NOMO-1 treated with DMSO at 0.1 percent for 48 hours (cell line): ENCODE results near the gene BMERB1.
"Not testable (repeated sequence)": the region's sequence is repeated elsewhere in the genome, so short reads cannot be mapped to it uniquely, and the experiment has no call there.

Source experiments
- DNase-seq: peaks from one replicate; lab custom pipeline; 2025; ENCODE audit not compliant: unreplicated experiment; lab: John Stamatoyannopoulos, UW

BMERB1 gene

DNA sequence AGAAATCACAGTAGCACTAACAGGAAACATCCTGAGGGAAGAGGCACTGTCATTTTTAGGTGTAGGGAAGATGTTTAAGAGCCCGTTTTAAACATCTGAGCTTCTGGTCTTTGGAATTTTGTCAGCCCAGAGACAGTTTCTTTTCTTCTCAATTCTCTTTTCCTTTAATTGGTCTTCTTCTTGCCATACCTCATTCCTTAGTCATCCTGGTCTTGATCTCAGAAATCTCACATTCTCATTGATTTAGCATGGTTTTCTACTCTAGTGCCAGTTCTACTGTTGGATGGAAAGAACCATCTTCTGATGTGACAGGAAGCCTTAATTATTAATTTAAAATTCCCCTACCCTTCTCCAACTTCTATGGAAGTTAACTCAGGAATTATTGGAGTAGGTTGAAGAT, 25.4 kb downstream of the BMERB1 start:
- DNase-seq = no peak

DNA sequence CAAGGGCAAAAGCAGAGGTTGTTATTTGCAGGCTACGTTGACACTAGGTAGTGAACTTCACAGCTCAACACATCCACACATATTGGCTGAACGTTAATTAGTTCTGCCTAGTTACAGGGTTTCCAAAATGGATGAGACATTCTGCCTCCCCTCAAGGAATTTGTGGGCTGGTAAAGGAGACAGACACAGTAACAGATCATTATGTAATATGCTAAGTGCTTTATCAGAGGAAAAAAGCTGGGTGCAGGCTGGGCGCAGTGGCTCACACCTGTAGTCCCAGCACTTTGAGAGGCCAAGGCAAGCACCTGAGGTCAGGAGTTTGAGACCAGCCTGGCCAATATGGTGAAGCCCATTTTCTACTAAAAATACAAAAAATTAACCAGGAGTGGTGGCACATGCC, 26.2 kb downstream of the BMERB1 start:
- DNase-seq = no peak

- DNase-seq = no peak
Observed at GRCh38 chr16:15461376-15461775, 27.0 kb downstream of the BMERB1 start.

GRCh38 chr16:15464401-15465186, 30.2 kb downstream of the BMERB1 start:
- DNase-seq = no peak

- no peak for DNase-seq
Observed at GRCh38 chr16:15466131-15466530, 31.7 kb downstream of the BMERB1 start.

- no peak for DNase-seq
Observed at GRCh38 chr16:15466886-15467781, 32.7 kb downstream of the BMERB1 start.

DNA sequence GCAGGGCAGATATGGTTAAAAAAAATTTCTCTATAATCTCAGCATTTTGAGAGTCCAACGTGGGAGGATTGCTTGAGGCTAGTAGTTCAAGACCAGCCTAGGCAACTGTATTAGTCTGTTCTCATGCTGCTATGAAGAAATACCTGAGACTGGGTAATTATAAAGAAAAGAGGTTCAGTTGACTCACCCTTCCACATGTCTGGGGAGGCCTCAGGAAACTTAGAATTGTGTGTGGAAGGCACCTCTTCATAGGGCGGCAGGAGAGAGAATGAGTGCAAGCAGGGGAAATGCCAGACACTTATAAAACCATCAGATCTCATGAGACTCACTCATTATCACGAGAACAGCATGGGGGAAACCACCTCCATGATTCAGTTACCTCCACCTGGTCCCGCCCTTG, 42.6 kb downstream of the BMERB1 start:
- DNase-seq = not testable (repeated sequence)

- DNase-seq = no peak
Observed at GRCh38 chr16:15477802-15478201, 43.4 kb downstream of the BMERB1 start.

DNA sequence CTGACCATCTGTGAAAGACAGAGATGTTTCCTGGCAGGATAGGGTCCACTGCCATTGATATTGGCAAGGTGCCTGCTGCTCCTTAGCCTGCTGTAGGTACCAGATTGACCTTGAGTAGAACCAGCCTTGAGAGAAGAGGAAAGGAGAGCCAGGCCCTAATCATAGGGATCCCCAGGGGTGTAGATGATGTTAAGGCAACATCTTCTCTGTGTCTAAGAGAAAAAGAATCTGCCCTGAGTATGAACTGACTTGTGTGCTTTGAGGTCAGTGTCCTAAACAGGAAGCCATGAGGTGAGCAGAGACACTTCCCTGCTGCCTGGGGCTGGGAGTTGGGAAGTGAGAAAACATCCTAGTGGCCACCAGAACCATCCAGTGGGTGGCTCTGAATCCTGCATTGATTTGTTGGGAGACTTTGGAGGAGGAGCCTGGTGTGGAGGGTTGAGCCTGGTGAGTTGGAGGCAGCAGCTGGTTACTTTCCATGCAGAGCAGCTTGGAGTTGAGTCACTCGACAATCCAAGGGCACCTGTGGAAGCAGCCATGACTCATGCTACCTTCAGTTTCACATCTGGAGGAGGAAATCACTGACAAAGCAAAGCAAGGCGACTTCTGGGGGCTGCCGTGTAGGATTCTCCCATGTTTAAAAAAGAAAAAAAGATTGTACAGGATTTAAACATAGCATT, 47.8 kb downstream of the BMERB1 start:
- DNase-seq = no peak

DNA sequence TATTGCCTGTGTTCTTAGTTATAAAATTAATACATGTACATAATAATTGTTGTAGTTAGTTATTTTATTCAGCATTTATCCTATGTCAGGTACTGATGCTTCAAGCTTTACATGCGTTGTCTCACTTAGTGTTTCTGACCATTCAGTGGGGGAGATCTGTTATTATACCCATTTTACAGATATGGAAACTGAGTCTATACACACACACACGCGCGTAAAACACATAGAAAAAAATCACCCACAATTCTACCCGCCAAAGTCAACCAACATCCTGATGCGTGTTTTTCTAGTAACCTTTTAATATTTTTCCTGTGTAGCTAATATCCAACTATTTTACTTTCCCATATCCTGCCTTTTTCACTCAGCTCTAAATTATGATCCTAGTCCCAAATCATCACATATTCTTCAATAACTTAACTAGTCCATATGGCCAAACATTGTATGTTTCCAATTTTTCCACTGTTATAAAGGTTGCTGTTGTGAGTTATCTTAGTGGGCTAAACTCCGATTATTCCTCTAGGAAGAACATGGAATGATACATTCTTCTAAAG, 48.4 kb downstream of the BMERB1 start:
- DNase-seq = no peak

GRCh38 chr16:15483857-15484256, 49.5 kb downstream of the BMERB1 start:
- DNase-seq = peak; percentile 65

DNA sequence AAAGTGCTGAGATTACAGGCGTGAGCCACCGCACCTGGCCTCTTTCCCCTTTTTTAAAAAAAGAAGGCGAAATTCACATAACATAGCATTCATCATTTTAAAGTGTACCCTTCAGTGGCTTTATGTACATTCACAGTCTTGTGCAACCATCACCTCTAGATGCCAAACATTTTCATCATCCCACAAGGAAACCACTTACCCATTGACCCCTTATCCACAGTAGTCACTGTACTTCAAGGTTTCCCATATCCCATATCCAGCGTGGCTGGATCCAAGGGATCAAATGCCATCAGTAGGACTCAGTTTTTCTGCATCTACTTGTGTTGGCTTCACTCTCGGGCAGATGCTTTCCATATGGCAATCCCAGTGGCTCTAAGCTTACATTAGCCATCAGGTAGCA, 50.3 kb downstream of the BMERB1 start:
- DNase-seq = no peak

DNA sequence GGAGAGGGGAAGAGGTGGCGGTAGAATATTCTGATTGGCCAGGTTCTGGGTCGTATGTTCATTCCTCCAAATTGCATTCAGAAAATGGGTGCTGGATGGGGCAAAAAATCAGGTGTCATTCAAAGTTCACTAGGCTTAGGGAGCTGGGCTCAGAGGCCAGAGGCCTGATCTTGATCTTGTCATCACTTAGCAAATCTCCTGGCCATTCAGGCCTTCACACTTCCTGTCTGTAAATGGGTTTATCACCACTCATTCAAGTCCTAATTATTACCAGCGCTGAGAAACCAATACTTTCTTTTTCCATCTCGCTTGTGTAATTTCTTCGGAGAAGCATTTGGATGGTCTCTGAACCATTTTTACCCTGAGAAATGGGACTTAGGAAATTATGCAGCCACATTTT, 50.8 kb downstream of the BMERB1 start:
- no peak for DNase-seq

GRCh38 chr16:15486661-15487060, 52.3 kb downstream of the BMERB1 start:
- DNase-seq = no peak

DNA sequence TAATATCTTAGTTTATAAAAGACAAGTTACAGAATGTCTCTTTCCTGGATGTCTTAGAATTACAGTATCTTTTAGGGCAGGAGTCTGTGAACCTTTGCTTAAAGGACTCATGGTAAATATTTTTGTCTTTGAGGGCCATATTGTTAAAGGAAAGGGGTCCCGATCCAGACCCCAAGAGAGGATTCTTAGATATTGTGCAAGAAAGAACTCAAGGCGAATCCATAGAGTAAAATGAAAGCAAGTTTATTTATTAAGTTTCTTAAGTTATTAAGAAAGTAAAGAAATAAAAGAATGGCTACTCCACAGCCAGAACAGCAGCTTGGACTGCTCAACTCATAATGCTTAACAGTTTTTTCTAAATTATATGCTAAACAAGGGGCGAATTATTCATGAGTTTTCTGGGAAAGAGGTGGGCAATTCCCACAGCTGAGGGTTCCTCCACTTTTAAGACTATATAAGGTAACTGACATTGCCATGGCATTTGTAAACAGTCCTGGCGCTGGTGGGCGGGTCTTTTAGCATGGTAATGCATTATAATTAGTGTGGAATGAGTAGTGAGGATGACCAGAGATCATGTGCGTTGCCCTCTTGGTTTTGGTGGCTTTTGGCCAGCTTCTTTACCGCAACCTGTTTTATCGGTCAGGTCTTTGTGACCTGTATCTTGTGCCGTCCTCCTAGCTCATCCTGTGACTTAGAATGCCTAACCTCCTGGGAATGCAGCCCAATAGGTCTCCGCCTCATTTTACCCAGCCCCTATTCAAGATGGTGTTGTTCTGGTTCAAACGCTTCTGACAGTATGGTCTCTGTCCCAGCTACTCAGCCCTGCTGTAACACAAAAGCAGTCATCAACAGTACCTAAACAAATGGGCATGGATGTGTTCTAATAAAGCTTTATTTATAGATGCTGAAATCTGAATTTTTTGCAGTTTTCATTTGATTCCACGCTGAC, 53.2 kb downstream of the BMERB1 start:
- DNase-seq = no peak

- DNase-seq = no peak
Observed at GRCh38 chr16:15489016-15489415, 54.6 kb downstream of the BMERB1 start.

GRCh38 chr16:15490123-15490711, 55.8 kb downstream of the BMERB1 start:
- DNase-seq = no peak

- DNase-seq = no peak
Observed at GRCh38 chr16:15491411-15491810, 57.0 kb downstream of the BMERB1 start.

DNA sequence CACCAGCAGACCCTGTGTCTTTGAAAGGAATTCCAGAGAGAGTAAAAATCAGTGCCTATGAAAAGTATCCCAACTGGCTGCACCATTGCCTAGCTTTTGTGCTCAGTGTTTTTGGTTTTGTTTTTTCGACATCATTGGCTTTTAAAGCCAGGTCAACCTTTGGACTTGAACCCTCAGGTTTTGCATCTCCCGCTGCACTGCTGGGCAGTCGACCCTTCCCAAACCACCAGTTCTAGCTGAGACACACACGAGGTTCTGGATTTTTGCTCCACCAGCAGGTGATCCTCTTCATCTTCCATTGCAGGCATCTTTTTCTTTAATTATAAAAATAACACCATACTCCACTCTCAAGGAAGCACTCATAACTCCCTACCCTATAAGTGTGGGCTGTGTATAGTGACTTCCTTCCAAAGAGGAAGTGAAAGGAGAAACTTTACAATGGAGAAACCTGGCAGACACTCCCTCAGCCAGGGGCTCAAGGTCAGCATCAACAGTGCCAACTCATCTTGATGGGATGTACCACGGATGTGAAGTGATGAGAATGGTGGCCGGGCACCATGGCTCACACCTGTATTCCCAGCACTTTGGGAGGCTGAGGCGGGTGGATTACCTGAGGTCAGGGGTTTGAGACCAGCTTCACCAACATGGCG, 57.8 kb downstream of the BMERB1 start:
- peak; percentile 78 for DNase-seq
